GM10248 (cell line): ENCODE data around the gene MUSTN1.

Source experiments
- CTCF ChIA-PET: fragments of 300-600 bp; sonication (Branson Sonifier 250); formaldehyde crosslinking; extraction: SDS; loops from one replicate; lab custom pipeline; 2021; ENCODE audit warnings: antibody characterized with exemption; lab: Yijun Ruan, JAX
- POLR2A ChIA-PET: fragments of 350-650 bp; sonication (Branson Sonifier 250); formaldehyde crosslinking; extraction: SDS; loops from one replicate; lab custom pipeline; 2020; ENCODE audit warnings: antibody characterized with exemption; lab: Yijun Ruan, JAX
- DNase-seq: peaks from one replicate; pipeline ENCODE4 v3.0.0; 2012; ENCODE audit errors: extremely low spot score
- CTCF ChIP-seq: IDR thresholded peaks from 2 replicates; pipeline ENCODE4 v1.5.1; 2012; ENCODE audit warnings: mild to moderate bottlenecking, low read depth; ENCODE audit errors: extremely low read depth, missing control alignments, control extremely low read depth

The MUSTN1 gene

GRCh38 chr3:52879090-52879489 is 44.3 kb upstream of the MUSTN1 start:
- no peak for DNase-seq
- no peak for TF ChIP-seq CTCF
- CTCF ChIA-PET, result interaction anchor here (1.0 to 6.3 kb wide), 10 partner anchors 10 to 146 kb away, joined by 3 to 39 read pairs (median 4); no protein-coding TSS in a partner anchor
- POLR2A ChIA-PET, result no interaction called here

GRCh38 chr3:52877085-52877484 is 42.3 kb upstream of the MUSTN1 start:
- TF ChIP-seq CTCF, result no peak
- DNase-seq, result no peak
- POLR2A ChIA-PET, result no interaction called here
- CTCF ChIA-PET, result interaction anchor here (0.8 kb wide), 1 partner anchor 10 kb away, joined by 3 read pairs; no protein-coding TSS in a partner anchor

- DNase-seq, result no peak
- POLR2A ChIA-PET, result no interaction called here
- CTCF ChIA-PET, result interaction anchor here (1.0 to 1.5 kb wide), 4 partner anchors 8 to 77 kb away, joined by 3 to 6 read pairs (median 4); no protein-coding TSS in a partner anchor
- TF ChIP-seq CTCF, result no peak
Observed at GRCh38 chr3:52874864-52875587, 40.2 kb upstream of the MUSTN1 start.

- DNase-seq, result no peak
- ChIA-PET POLR2A (no interaction called here), CTCF (interaction anchor here (1.0 to 1.5 kb wide), 2 partner anchors 21 to 76 kb away, joined by 3 to 6 read pairs; no protein-coding TSS in a partner anchor)
- no peak for TF ChIP-seq CTCF
Observed at GRCh38 chr3:52874160-52874701, 39.4 kb upstream of the MUSTN1 start.

- CTCF ChIA-PET, result interaction anchor here (1.5 kb wide), 1 partner anchor 75 kb away, joined by 6 read pairs; no protein-coding TSS in a partner anchor
- TF ChIP-seq CTCF, result no peak
- POLR2A ChIA-PET, result no interaction called here
- no peak for DNase-seq
Observed at GRCh38 chr3:52873433-52874159, 38.8 kb upstream of the MUSTN1 start.

- ChIA-PET POLR2A (no interaction called here), CTCF (interaction anchor here (0.8 to 1.8 kb wide), 3 partner anchors 18 to 63 kb away, joined by 3 to 4 read pairs (median 3); no protein-coding TSS in a partner anchor)
- DNase-seq, result no peak
- TF ChIP-seq CTCF, result no peak
Observed at GRCh38 chr3:52872245-52872644, 37.4 kb upstream of the MUSTN1 start.
